Stimulated activated CD8-positive, alpha-beta memory T cell treated with anti-CD3 and anti-CD28 coated beads, Interleukin-7, amount 100 ng/mL, for 48 hours (primary cell): ENCODE measurements around the gene BCKDK.

Experiments used
- DNase-seq, 2 donors: peaks; one replicate each; pipeline ENCODE4 v3.0.0-alpha.2; 2020; ENCODE audit warnings: low read depth in 1 of 2; ENCODE audit errors: extremely low read depth in 1 of 2

BCKDK gene

GRCh38 chr16:31080035-31080629 is 28.1 kb upstream of the BCKDK start:
- no peak for DNase-seq

DNA sequence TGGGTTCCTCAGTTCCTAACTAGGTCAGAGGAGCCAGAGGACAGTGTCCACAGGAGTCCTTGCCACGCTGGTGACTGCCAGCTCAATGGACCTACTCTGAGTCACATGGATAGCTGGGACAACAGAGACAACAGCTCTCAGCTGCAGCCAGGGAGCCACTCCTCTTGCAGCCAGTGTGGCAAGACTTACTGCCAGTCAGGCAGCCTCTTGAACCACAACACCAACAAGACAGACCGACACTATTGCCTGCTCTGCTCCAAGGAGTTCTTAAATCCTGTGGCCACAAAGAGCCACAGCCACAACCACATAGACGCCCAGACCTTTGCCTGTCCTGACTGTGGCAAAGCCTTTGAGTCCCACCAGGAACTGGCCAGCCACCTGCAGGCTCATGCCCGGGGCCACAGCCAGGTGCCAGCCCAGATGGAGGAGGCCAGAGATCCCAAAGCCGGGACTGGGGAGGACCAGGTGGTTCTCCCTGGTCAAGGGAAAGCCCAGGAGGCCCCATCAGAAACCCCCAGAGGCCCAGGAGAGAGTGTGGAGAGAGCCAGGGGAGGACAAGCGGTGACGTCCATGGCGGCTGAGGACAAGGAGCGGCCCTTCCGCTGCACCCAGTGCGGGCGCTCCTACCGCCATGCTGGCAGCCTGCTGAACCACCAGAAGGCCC is 27.3 kb upstream of the BCKDK start:
- DNase-seq, result no peak

DNA sequence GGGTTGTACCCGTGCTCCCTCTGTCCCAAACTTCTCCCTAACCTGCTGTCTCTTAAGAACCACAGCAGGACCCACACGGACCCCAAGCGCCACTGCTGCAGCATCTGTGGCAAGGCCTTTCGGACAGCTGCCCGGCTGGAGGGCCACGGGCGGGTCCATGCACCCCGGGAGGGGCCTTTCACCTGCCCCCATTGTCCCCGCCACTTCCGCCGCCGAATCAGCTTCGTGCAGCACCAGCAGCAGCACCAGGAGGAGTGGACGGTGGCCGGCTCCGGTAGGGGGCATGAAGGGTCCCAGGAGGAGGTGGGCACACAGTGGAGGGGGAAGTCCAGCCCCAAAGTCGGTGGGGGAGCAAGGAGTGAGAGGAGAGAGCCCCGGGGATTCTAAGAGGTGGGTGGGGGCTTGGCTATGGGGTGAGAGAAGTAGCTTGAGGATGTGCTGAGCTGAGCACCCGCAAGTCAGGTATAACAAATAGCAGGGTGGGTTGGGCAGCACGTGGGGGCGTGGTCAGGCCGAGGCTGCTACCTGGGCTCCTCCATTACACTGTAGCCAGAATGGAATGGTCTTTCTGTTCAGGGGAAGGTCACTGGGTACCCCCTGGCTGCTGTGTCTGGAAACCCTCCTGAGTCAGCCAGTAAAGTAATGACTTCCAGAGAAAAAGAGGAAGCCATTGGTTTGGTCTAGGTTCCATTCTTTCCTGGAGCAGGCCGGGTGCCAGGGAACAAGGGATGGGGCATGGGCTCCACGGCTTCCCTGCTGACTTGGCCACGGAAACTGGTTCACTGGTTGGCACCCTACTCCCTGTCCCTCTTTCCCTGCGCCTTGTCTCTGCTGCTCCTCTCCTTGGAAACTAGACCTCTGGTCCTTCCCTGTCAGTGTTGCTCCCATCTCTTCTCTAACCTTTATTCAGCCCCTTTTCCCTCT is 26.5 kb upstream of the BCKDK start:
- no peak for DNase-seq

GRCh38 chr16:31082368-31083045 is 25.7 kb upstream of the BCKDK start:
- DNase-seq, result no peak

DNA sequence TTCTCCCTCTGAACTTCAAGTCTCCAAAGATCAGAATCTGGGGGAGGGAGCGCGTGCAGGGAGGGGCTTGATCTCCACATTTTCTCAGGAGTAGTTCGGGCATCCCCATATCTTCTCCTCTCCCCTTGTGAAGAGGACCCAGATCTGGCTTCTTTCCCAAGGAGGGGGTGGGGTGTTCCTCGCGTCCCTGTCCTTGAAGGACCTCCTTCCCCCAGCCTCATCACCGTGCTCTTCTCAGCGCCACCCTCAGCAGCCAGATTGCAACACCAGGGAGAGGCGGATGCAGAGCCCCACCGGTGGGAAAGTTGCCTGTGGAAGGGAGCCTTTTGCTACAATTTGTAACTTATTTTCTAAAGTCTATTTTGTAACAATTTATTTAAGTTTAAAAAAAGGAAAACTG is 25.1 kb upstream of the BCKDK start:
- no peak for DNase-seq

GRCh38 chr16:31083556-31083955 is 24.6 kb upstream of the BCKDK start:
- no peak for DNase-seq

GRCh38 chr16:31083981-31084380 is 24.2 kb upstream of the BCKDK start:
- no peak for DNase-seq

DNA sequence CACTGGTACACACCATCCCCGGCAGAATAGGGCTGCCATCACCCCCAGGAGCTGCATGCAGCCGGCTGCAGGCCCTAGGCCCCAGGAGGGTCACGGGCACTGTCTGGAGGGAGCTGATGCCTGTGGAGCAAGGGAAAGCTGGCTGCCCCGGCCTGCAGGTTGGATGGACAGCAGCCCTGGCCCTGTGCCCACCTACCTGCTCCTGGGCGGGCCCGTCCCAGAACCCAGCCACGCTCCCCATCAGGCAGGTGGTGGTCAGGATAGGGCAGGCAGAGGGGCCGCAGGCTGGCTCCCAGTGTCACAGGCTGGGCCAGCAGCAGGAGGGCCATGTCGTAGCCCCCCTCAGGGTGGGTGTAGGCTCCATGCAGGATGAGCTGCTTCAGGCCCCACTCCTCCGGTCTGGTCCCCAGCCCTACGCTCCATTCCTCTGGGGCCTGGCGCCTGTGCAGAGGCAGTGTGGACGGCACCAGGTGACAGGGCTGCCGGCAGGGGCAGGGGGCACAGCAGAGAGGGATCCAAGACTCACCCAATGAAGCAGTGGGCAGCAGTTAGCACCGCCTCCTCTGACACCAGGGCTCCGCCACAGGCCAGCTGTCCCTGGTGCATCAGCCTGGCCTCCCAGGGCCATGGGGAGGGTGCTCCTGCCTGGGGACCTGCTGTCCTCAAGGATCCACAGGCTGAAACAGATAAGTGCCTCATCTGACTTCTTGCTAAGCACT is 23.4 kb upstream of the BCKDK start:
- no peak for DNase-seq

GRCh38 chr16:31085411-31085810 is 22.8 kb upstream of the BCKDK start:
- no peak for DNase-seq

DNA sequence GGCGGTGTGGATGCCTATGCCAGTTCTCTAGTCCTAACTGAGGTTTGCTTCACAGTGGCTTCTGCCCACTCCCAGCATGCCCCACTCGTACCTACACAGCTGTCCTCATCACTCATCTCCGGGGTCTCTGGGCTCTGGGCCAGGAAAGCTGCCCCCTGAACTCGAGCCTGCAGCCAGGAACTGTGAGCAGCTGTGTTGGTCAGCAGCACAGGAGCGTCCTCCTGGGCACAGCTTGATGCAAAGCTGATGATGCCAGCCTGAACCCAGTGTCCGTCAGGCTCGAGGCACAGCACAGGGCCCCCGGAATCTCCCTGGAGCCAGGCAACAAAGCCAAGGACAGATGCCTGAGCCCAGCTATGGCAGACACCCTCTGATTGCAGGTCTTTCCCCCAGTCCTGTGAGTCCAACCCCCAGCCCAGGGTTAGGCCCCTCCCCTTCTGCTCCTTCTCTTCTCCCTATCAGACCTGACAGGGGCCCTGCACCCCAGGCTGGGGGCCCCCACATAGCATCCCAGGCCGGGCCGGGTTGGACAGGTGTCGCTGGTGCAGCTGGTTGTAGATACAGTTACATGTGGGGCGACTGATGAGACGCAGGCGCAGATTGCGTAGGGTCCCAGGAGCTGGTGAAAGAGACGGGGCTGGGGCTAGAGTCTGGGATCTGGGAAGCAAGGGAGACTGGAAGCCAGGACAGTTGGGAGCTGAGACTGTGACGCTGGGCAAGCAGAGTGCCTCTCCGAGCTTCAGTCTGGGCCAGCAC is 22.1 kb upstream of the BCKDK start:
- DNase-seq, result no peak

DNA sequence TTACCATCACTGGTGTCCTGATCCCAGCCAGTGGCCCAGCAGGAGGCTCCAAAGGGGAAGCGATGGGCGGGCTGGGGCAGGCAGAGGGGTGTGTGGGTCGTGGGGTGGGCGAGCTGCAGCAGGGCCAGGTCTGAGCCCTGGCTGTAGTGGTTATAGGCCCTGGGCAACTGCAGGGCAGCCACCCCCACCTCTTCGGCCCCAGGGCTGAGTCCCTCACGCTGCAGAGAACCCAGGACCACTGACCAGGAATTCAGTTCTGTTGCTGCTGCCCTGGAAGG is 21.6 kb upstream of the BCKDK start:
- no peak for DNase-seq

DNA sequence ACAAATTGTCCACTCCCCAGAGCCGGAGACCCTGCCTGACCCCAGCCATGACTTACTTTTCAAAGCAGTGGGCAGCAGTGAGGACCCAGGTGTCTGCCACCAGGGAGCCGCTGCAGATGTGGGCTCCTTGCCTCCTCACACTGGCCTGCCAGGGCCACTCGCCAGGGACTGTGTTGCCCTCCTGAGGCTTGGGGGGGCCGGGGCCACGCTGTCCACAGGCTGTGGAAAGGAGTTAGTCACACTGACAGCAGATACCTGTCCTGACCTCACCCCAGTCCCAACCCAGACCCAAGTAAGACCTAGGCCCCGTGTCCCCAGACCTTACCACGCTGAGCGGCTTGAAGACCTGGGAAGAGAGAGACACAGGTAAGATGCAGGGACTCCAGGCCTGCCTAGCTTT is 20.7 kb upstream of the BCKDK start:
- no peak for DNase-seq

DNA sequence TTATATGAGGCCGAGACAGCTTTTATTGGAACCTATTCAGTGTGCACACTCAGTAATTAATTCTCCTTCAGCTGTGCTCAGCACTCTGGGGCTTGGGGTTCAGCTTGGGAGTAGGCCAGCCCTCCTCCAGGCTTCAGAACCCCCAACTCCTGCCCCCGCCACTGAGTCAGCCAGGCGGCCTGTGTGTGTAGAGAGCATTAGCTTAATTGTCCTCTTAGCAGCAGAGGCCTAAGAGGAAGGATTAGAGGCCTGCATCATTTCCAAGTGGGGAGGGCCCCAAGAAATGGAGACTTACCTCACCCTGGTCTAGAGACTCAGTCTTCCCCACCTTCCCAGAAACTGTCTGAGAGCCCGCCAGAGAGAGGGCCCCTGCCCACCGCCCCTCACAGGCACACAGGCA is 20.2 kb upstream of the BCKDK start:
- DNase-seq, result no peak

DNA sequence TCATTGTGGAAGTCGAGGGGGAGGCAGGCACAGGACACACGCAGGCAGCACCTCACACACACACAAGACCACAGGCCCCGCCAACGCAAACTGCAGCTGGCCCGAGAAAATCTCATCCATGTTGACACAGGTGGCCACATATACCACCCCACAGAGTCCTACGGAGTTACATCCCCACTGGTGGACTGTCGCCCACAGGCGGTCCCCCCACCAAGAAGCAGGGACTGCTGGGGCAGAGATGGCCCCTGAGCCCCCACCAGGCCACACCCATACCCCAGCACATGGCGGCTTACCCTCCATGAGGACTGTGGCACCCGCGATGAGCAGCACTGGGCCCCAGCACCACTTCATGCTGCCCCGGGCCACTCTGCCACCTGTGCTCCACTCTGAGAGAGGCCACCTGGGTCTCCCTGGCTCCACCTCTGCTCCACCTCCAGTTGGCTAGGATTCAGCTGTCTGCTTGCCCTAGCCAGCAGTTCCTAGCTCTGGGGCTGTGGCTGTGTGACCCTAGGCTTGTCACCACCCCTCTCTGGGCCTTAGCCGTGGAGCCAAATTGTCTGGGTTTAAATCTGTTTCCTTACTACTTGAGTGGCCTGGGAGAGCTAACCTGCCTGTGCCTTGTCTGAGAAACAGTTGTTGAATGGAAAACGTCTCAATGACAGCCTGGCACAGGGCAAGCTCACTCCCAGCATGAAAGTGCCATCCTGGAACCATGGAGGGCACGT is 19.6 kb upstream of the BCKDK start, which contains the start of gene PRSS53:
Gene PRSS53 (minus strand): TSS at position 485 of the 725 bp plus-strand sequence. CDS start 134 bp downstream, at position 351.
- DNase-seq, result no peak

DNA sequence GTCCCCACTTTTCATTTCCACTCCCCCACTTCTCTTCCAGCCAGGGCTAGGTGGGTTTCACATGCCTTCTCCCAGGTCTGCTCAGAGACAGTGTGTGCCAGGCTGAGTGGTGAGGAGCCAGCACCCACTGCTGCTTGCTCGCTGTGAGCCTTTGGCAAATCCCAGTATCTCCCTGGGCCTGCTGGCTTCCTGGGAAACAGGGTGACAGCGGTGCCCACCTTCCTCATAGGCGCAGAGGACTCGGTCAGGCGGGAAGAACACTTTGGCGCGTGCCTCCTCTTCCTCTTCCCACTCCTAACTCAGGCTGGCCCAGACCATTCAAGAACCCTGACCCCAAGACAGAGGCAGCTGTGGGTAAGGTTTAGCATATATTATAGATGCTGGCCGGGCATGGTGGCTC is 19.0 kb upstream of the BCKDK start:
- DNase-seq, result no peak

DNA sequence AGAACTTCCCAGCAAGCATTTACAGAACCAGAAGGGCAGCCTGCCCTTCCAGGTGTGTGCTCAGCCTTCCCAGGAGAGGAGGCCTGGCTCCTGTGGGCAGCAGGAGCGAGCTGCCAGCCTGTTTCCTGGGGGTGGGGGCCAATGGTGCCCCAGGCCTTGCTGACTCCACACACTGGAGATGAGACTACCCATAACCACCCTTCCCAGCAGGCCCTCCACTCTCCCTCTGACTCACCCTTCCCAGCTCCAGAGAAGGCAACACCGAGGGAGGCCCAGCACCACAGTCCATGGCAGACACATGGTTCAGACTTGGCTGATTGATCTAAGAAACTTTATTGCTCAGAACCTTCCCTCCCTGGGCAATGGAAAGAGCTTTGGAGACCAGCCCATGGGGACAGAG is 17.6 kb upstream of the BCKDK start:
- DNase-seq, result no peak

GRCh38 chr16:31092330-31092729 is 15.9 kb upstream of the BCKDK start:
- no peak for DNase-seq

- no peak for DNase-seq
These were observed 15.0 kb upstream of the BCKDK start for GRCh38 chr16:31093132-31093703.

GRCh38 chr16:31094088-31094423 is 14.1 kb upstream of the BCKDK start:
- DNase-seq, result no peak
